Measurements from ENCODE around the gene PRDM16. TPM values are rescaled to one million over a fixed set of nuclear protein-coding genes. Genes with fewer than 3 reads are reported as not detected.

PRDM16 gene
- polyA plus RNA-seq, 2 of the 4 experiments (the other 2 are of a cell fraction): 0.03 to 0.35 TPM

DNA sequence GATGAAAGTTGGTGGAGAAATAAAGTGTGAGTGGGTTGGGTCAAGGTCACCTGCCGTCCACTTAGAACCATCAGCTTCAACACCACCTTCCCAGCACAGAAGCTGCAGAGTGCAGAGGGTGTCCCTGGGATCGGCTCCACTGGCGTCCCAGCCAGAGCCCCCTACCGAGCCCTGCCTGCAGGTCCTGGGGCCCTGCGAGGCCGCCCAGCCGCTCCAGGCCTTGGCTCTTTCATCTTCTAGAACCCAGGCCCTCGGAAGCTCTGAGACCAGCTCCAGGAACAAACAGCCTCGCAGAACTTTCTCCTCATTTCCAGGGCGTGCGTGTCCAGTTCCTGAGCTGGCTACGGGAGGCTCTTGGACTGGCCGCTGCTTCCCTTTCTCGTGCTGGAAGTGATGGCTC lies 166.0 kb downstream of the PRDM16 start:
- Histone ChIP-seq H3K9me3 (no peaks in the 10 kb centered on the region), H3K27ac (no peak overlapping the region), H3K4me1 (no peaks in the 10 kb centered on the region), H3K4me2 (no peak overlapping the region), H3K4me3 (no peak overlapping the region)
- CTCF ChIA-PET: no interaction called here
- TF ChIP-seq NR3C1 (IDR thresholded peaks at IDR 0.05) (no peak), POLR2A (IDR thresholded peaks at IDR 0.05; ENCODE audit: low read length) (no peak), ESRRA (IDR thresholded peaks at IDR 0.05; ENCODE audit: borderline replicate concordance, low read length) (no peak), RFX5 (IDR thresholded peaks at IDR 0.05) (no peak), FOXS1 (CRISPR knock-in tag; IDR thresholded peaks at IDR 0.05) (no peak), ZSCAN20 (CRISPR knock-in tag; IDR thresholded peaks at IDR 0.05) (no peak), CTCF (IDR thresholded peaks at IDR 0.05) (no peak), FOSL2 (IDR thresholded peaks at IDR 0.05) (no peak), FOSL2 (CRISPR knock-in tag; IDR thresholded peaks at IDR 0.05) (no peak), NPAS2 (CRISPR knock-in tag; IDR thresholded peaks at IDR 0.05; ENCODE audit: borderline replicate concordance) (no peak), MYC (IDR thresholded peaks at IDR 0.05; ENCODE audit: borderline replicate concordance, low read length) (no peak), MAFK (IDR thresholded peaks at IDR 0.05; ENCODE audit: partially characterized antibody) (no peak), RNF2 (IDR thresholded peaks at IDR 0.05; ENCODE audit: borderline replicate concordance, low read depth) (no peak), HMGXB4 (CRISPR knock-in tag; IDR thresholded peaks at IDR 0.05; ENCODE audit: borderline replicate concordance) (no peak), KDM1A (IDR thresholded peaks at IDR 0.05; ENCODE audit: low read depth) (no peak), CHD4 (IDR thresholded peaks at IDR 0.05; ENCODE audit: borderline replicate concordance) (no peak), EP300 (IDR thresholded peaks at IDR 0.05) (no peak), POLR2AphosphoS2 (conservative IDR thresholded peaks at IDR 0.05; ENCODE audit: low read length) (no peak)
- TF ChIP-seq, protein P1, sequence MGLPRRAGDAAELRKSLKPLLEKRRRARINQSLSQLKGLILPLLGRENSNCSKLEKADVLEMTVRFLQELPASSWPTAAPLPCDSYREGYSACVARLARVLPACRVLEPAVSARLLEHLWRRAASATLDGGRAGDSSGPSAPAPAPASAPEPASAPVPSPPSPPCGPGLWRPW (IDR thresholded peaks at IDR 0.05): no peak
- POLR2A ChIA-PET: no interaction called here
- ATAC-seq: no peak
- 78% methylated on average over 14 of the region's 14 CpGs for WGBS (ENCODE audit: missing lambda C conversion rate)
- no peak for FAIRE-seq
- no peak for DNase-seq (ENCODE audit: low read depth in 1 of 2, low spot score in 1 of 2)

GRCh38 chr1:3235496-3235895 lies 166.5 kb downstream of the PRDM16 start:
- POLR2A ChIA-PET: no interaction called here

More at GRCh38 chr1:3235496-3235895, 166.5 kb downstream of the PRDM16 start:
- CTCF ChIA-PET: no interaction called here
- Histone ChIP-seq H3K4me2 (no peak overlapping the region), H3K27ac (no peak overlapping the region), H3K9me3 (no peaks in the 10 kb centered on the region), H3K4me1 (no peaks in the 10 kb centered on the region), H3K4me3 (no peak overlapping the region)
- WGBS (ENCODE audit: missing lambda C conversion rate): 85% methylated on average over 3 of the region's 15 CpGs
- no peak for ATAC-seq
- no peak for FAIRE-seq
- TF ChIP-seq GATA3 (IDR thresholded peaks at IDR 0.05; ENCODE audit: borderline replicate concordance): no peak
- no peak for TF ChIP-seq MAZ (IDR thresholded peaks at IDR 0.05; ENCODE audit: borderline replicate concordance, low read depth, low read length)
- TF ChIP-seq, protein P2, sequence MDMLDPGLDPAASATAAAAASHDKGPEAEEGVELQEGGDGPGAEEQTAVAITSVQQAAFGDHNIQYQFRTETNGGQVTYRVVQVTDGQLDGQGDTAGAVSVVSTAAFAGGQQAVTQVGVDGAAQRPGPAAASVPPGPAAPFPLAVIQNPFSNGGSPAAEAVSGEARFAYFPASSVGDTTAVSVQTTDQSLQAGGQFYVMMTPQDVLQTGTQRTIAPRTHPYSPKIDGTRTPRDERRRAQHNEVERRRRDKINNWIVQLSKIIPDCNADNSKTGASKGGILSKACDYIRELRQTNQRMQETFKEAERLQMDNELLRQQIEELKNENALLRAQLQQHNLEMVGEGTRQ (IDR thresholded peaks at IDR 0.05): no peak
- TF ChIP-seq CBX8 (IDR thresholded peaks at IDR 0.05): no peak
- TF ChIP-seq ZFP36 (IDR thresholded peaks at IDR 0.05; ENCODE audit: borderline replicate concordance, partially characterized antibody): no peak
- no peak for TF ChIP-seq SMC3 (IDR thresholded peaks at IDR 0.05)
- no peak for TF ChIP-seq TP53 (CRISPR knock-in tag; IDR thresholded peaks at IDR 0.05)
- no peak for TF ChIP-seq RFX5 (IDR thresholded peaks at IDR 0.05)
- no peak for TF ChIP-seq POLR2A (IDR thresholded peaks at IDR 0.05; ENCODE audit: low read length)
- no peak for TF ChIP-seq CEBPB (IDR thresholded peaks at IDR 0.05)
- no peak for TF ChIP-seq FOXS1 (CRISPR knock-in tag; IDR thresholded peaks at IDR 0.05)
- TF ChIP-seq ZSCAN20 (CRISPR knock-in tag; IDR thresholded peaks at IDR 0.05): no peak
- TF ChIP-seq FOSL2 (IDR thresholded peaks at IDR 0.05): no peak
- TF ChIP-seq FOSL2 (CRISPR knock-in tag; IDR thresholded peaks at IDR 0.05): no peak
- no peak for DNase-seq (ENCODE audit: low read depth in 1 of 2, low spot score in 1 of 2)

Data from A549 (cell line).